H9 (cell line): ENCODE measurements around the gene SOSTDC1. TPM values are rescaled to one million over a fixed set of nuclear protein-coding genes. Genes with fewer than 3 reads are reported as not detected.

Source experiments
- DNase-seq: peaks from one replicate; pipeline ENCODE4 v3.0.0-alpha.2; 2017
- H2AFZ ChIP-seq: one replicate; pipeline ENCODE4 v1.6.1; 2013; ENCODE audit warnings: mild to moderate bottlenecking, low read length, control low read depth, moderate library complexity
- H2AK5ac ChIP-seq: 2 replicates; pipeline ENCODE4 v1.6.1; 2013; ENCODE audit warnings: low read length, control low read depth, mixed read lengths; ENCODE audit not compliant: insufficient read length
- H2BK120ac ChIP-seq: one replicate; pipeline ENCODE4 v1.6.1; 2013; ENCODE audit warnings: low read depth, mild to moderate bottlenecking, low read length, control low read depth, inconsistent platforms; ENCODE audit not compliant: poor library complexity, severe bottlenecking
- H2BK12ac ChIP-seq: 2 replicates; pipeline ENCODE4 v1.6.1; 2013; ENCODE audit warnings: low read length, control low read depth, mixed read lengths, low read depth; ENCODE audit not compliant: insufficient read length
- H2BK15ac ChIP-seq: 2 replicates; pipeline ENCODE4 v1.6.1; 2013; ENCODE audit warnings: low read depth, low read length, control low read depth
- H2BK20ac ChIP-seq: one replicate; pipeline ENCODE4 v1.6.1; 2013; ENCODE audit warnings: low read depth, mild to moderate bottlenecking, low read length, control low read depth, inconsistent platforms; ENCODE audit not compliant: poor library complexity, severe bottlenecking
- H2BK5ac ChIP-seq: 2 replicates; pipeline ENCODE4 v1.6.1; 2013; ENCODE audit warnings: low read length, control low read depth, mixed read lengths; ENCODE audit not compliant: insufficient read length
- H3K14ac ChIP-seq: 2 replicates; pipeline ENCODE4 v1.6.1; 2013; ENCODE audit warnings: low read length, control low read depth; ENCODE audit not compliant: insufficient read depth
- H3K18ac ChIP-seq: 2 replicates; pipeline ENCODE4 v1.6.1; 2013; ENCODE audit warnings: low read depth, mild to moderate bottlenecking, mixed read lengths, low read length, control low read depth; ENCODE audit not compliant: insufficient read length
- H3K23ac ChIP-seq: 2 replicates; pipeline ENCODE4 v1.6.1; 2013; ENCODE audit warnings: low read length, control low read depth, mixed read lengths, low read depth; ENCODE audit not compliant: insufficient read length
- H3K23me2 ChIP-seq: 2 replicates; pipeline ENCODE4 v1.6.1; 2013; ENCODE audit warnings: low read depth, mild to moderate bottlenecking, mixed read lengths, low read length, control low read depth; ENCODE audit not compliant: insufficient read length, poor library complexity, severe bottlenecking
- H3K27ac ChIP-seq: 2 replicates; pipeline ENCODE4 v1.5.1; 2013; ENCODE audit warnings: low read length, control low read depth, mixed read lengths, low read depth; ENCODE audit not compliant: insufficient read length
- H3K27me3 ChIP-seq: 2 replicates; pipeline ENCODE4 v1.6.1; 2013; ENCODE audit warnings: low read length, control low read depth, inconsistent platforms; ENCODE audit not compliant: insufficient read depth
- H3K4ac ChIP-seq: 2 replicates; pipeline ENCODE4 v1.6.1; 2013; ENCODE audit warnings: low read depth, mild to moderate bottlenecking, control low read depth, inconsistent platforms, low read length, moderate library complexity
- H3K4me1 ChIP-seq: 2 replicates; pipeline ENCODE4 v1.6.1; 2013; ENCODE audit warnings: low read length, control low read depth, inconsistent platforms; ENCODE audit not compliant: insufficient read depth
- H3K4me2 ChIP-seq: 2 replicates; pipeline ENCODE4 v1.6.1; 2013; ENCODE audit warnings: low read length, control low read depth, mixed read lengths; ENCODE audit not compliant: insufficient read length, insufficient read depth
- H3K56ac ChIP-seq: 2 replicates; pipeline ENCODE4 v1.6.1; 2013; ENCODE audit warnings: low read depth, mild to moderate bottlenecking, mixed read lengths, low read length, control low read depth; ENCODE audit not compliant: insufficient read length
- H3K79me1 ChIP-seq: 2 replicates; pipeline ENCODE4 v1.6.1; 2013; ENCODE audit warnings: low read depth, mild to moderate bottlenecking, moderate library complexity, low read length, control low read depth, inconsistent platforms; ENCODE audit not compliant: insufficient read depth, poor library complexity, severe bottlenecking
- H3K79me2 ChIP-seq: 2 replicates; pipeline ENCODE4 v1.6.1; 2013; ENCODE audit warnings: low read length, control low read depth, inconsistent platforms; ENCODE audit not compliant: insufficient read depth
- H3K9ac ChIP-seq: 2 replicates; pipeline ENCODE4 v1.6.1; 2013; ENCODE audit warnings: low read length, control low read depth, mixed read lengths; ENCODE audit not compliant: insufficient read length; ENCODE audit errors: extremely low read depth
- H3K9me3 ChIP-seq: one replicate; pipeline ENCODE4 v1.6.1; 2013; ENCODE audit warnings: low read depth, low read length, inconsistent platforms; ENCODE audit not compliant: control insufficient read depth
- H3T11ph ChIP-seq: one replicate; pipeline ENCODE4 v1.6.1; 2013; ENCODE audit warnings: mild to moderate bottlenecking, low read length, control low read depth, inconsistent platforms
- H4K20me1 ChIP-seq: one replicate; pipeline ENCODE4 v1.6.1; 2013; ENCODE audit not compliant: control insufficient read depth, insufficient read length, insufficient read depth
- H4K5ac ChIP-seq: 2 replicates; pipeline ENCODE4 v1.6.1; 2013; ENCODE audit warnings: low read depth, mild to moderate bottlenecking, mixed read lengths, low read length, control low read depth; ENCODE audit not compliant: insufficient read length
- H4K8ac ChIP-seq: replicated peaks from 2 replicates; pipeline ENCODE4 v1.6.1; 2013; ENCODE audit warnings: low read length, control low read depth, mixed read lengths, low read depth; ENCODE audit not compliant: insufficient read length
- H4K91ac ChIP-seq: 2 replicates; pipeline ENCODE4 v1.6.1; 2013; ENCODE audit warnings: low read depth, mild to moderate bottlenecking, moderate library complexity, mixed read lengths, low read length, control low read depth; ENCODE audit not compliant: insufficient read length
- H3K27ac Mint-ChIP-seq, 3 experiments: 2 replicates in 2 of 3; 3 replicates in 1 of 3; pipeline ENCODE4 v1.8.0; 2020 to 2021; ENCODE audit warnings: mixed read lengths in 3 of 3, mild to moderate bottlenecking in 1 of 3, moderate library complexity in 1 of 3
- H3K27me3 Mint-ChIP-seq: 2 replicates; pipeline ENCODE4 v1.8.0; 2021; ENCODE audit warnings: low read depth, mild to moderate bottlenecking, moderate library complexity, mixed read lengths
- H3K36me3 Mint-ChIP-seq, 3 experiments: 2 replicates in 2 of 3; 3 replicates in 1 of 3; pipeline ENCODE4 v1.8.0; 2020 to 2021; ENCODE audit warnings: low read depth in 3 of 3, mixed read lengths in 3 of 3; ENCODE audit not compliant: insufficient read depth in 1 of 3
- H3K4me1 Mint-ChIP-seq, 2 experiments: 2 replicates each; pipeline ENCODE4 v1.8.0; 2020; ENCODE audit warnings: mixed read lengths in 2 of 2
- H3K4me3 Mint-ChIP-seq, 2 experiments: 2 replicates in 1 of 2; 3 replicates in 1 of 2; pipeline ENCODE4 v1.8.0; 2020 to 2021; ENCODE audit warnings: mild to moderate bottlenecking in 2 of 2, mixed read lengths in 2 of 2, moderate library complexity in 1 of 2
- H3K9me3 Mint-ChIP-seq, 2 experiments: 2 replicates in 1 of 2; 3 replicates in 1 of 2; pipeline ENCODE4 v1.8.0; 2020; ENCODE audit warnings: mild to moderate bottlenecking in 2 of 2, mixed read lengths in 2 of 2, moderate library complexity in 1 of 2
- CTCF ChIP-seq: fragments of 200-600 bp; sonication (generic); conservative IDR thresholded peaks from 3 replicates; pipeline ENCODE4 v1.8.0; 2021; ENCODE audit warnings: antibody characterized with exemption, mild to moderate bottlenecking
- WGBS: extraction: QIAGEN DNeasy Blood & Tissue Kit; methylation state at CpG from one replicate; pipeline ENCODE4 v1.1.7; 2013; ENCODE audit warnings: missing lambda C conversion rate, low lambda C conversion rate, mixed read lengths; ENCODE audit not compliant: insufficient read length; ENCODE audit errors: extremely low coverage; 5-methylcytosine and 5-hydroxymethylcytosine counted together
- total RNA-seq: library from RNA; stranded (reverse); gene quantifications from 2 replicates; pipeline ENCODE4 v1.2.1, GENCODE V29; 2021

SOSTDC1 gene
- total RNA-seq, 1 experiment from 2014 or later: not detected

GRCh38 chr7:16492513-16493062 lies 27.1 kb upstream of the SOSTDC1 start:
- no peak overlapping the region for H3K18ac ChIP-seq
- H3K27ac ChIP-seq: no peak overlapping the region
- H3K4me3 Mint-ChIP-seq: no peak overlapping the region
- H3K4ac ChIP-seq: no peak overlapping the region
- no peak overlapping the region for H4K91ac ChIP-seq
- H3K27me3 ChIP-seq: no peaks in the 10 kb centered on the region
- H3K56ac ChIP-seq: no peak overlapping the region
- no peak for TF ChIP-seq CTCF
- H3K9me3 ChIP-seq: no peaks in the 10 kb centered on the region
- no peak overlapping the region for H2BK15ac ChIP-seq
- H3K79me1 ChIP-seq: no peaks in the 10 kb centered on the region
- H4K5ac ChIP-seq: no peak overlapping the region
- H2AFZ ChIP-seq: no peak overlapping the region
- H3K36me3 Mint-ChIP-seq: no peaks in the 10 kb centered on the region
- no peak overlapping the region for H3K27ac Mint-ChIP-seq
- WGBS: no CpG with 5 or more reads among the region's 3 CpGs
- H2BK12ac ChIP-seq: no peak overlapping the region
- no peak overlapping the region for H3K23ac ChIP-seq
- no peak overlapping the region for H3K9ac ChIP-seq
- no peak overlapping the region for H2AK5ac ChIP-seq
- no peak overlapping the region for H3K4me2 ChIP-seq
- no peak overlapping the region for H2BK5ac ChIP-seq
- H4K20me1 ChIP-seq: no peaks in the 10 kb centered on the region
- H2BK120ac ChIP-seq: no peak overlapping the region
- H3K79me2 ChIP-seq: no peaks in the 10 kb centered on the region
- no peak for DNase-seq
- H3K23me2 ChIP-seq: no peaks in the 10 kb centered on the region
- no peaks in the 10 kb centered on the region for H3K9me3 Mint-ChIP-seq
- H3T11ph ChIP-seq: no peak overlapping the region
- H3K14ac ChIP-seq: no peak overlapping the region
- no peaks in the 10 kb centered on the region; the same call in 1 of the 2 replicates for H3K27me3 Mint-ChIP-seq
- H4K8ac ChIP-seq: no peak overlapping the region
- H2BK20ac ChIP-seq: no peak overlapping the region
- H3K4me1 Mint-ChIP-seq: no peaks in the 10 kb centered on the region
- H3K4me1 ChIP-seq: no peaks in the 10 kb centered on the region
